Neural progenitor cell (in vitro differentiated cells): ENCODE data around the gene CAPN14. TPM values are rescaled to one million over a fixed set of nuclear protein-coding genes. Genes with fewer than 3 reads are reported as not detected.

Experiments used
- DNase-seq: peaks from one replicate; pipeline ENCODE4 v3.0.0-alpha.2; 2016; ENCODE audit warnings: low spot score
- H2AFZ ChIP-seq: fragments of 200-600 bp; sonication (generic); replicated peaks from 2 replicates; pipeline ENCODE4 v1.6.1; 2016; ENCODE audit warnings: antibody characterized with exemption
- H3F3A ChIP-seq: fragments of 200-600 bp; sonication (generic); 2 replicates; pipeline ENCODE4 v1.6.1; 2016; ENCODE audit warnings: antibody characterized with exemption, low read depth
- H3K27ac ChIP-seq: fragments of 200-600 bp; sonication (generic); 2 replicates; pipeline ENCODE4 v1.5.1; 2016; ENCODE audit warnings: mild to moderate bottlenecking
- H3K27me3 ChIP-seq: fragments of 200-600 bp; sonication (generic); 2 replicates; pipeline ENCODE4 v1.6.1; 2016; ENCODE audit warnings: mild to moderate bottlenecking, moderate library complexity
- H3K36me3 ChIP-seq: fragments of 200-600 bp; sonication (generic); 2 replicates; pipeline ENCODE4 v1.5.1; 2016
- H3K4me1 ChIP-seq: fragments of 200-600 bp; sonication (generic); 2 replicates; pipeline ENCODE4 v1.6.1; 2016; ENCODE audit warnings: mixed run types
- H3K4me2 ChIP-seq: fragments of 200-600 bp; sonication (generic); 2 replicates; pipeline ENCODE4 v1.6.1; 2016
- H3K4me3 ChIP-seq: fragments of 200-600 bp; sonication (generic); 2 replicates; pipeline ENCODE4 v1.5.1; 2016
- H3K79me2 ChIP-seq: fragments of 200-600 bp; sonication (generic); 2 replicates; pipeline ENCODE4 v1.6.1; 2016; ENCODE audit warnings: low read depth
- H3K9ac ChIP-seq: fragments of 200-600 bp; sonication (generic); 2 replicates; pipeline ENCODE4 v1.6.1; 2016
- H3K9me3 ChIP-seq: fragments of 200-600 bp; sonication (generic); 2 replicates; pipeline ENCODE4 v1.5.1; 2016; ENCODE audit warnings: low read depth
- H4K20me1 ChIP-seq: fragments of 200-600 bp; sonication (generic); 2 replicates; pipeline ENCODE4 v1.6.1; 2016; ENCODE audit warnings: low read depth
- H3K27ac Mint-ChIP-seq: 3 replicates; pipeline ENCODE4 v1.8.0; 2021; ENCODE audit warnings: mixed read lengths
- H3K27me3 Mint-ChIP-seq: 2 replicates; pipeline ENCODE4 v1.8.0; 2022; ENCODE audit warnings: low read depth, mild to moderate bottlenecking, inconsistent platforms, moderate library complexity, mixed read lengths; ENCODE audit not compliant: insufficient read depth
- H3K36me3 Mint-ChIP-seq: 3 replicates; pipeline ENCODE4 v1.8.0; 2021; ENCODE audit warnings: mixed read lengths
- H3K4me1 Mint-ChIP-seq: 3 replicates; pipeline ENCODE4 v1.8.0; 2021; ENCODE audit warnings: mixed read lengths
- H3K4me3 Mint-ChIP-seq: 3 replicates; pipeline ENCODE4 v1.8.0; 2021; ENCODE audit warnings: mild to moderate bottlenecking, moderate library complexity, mixed read lengths
- H3K9me3 Mint-ChIP-seq: 3 replicates; pipeline ENCODE4 v1.8.0; 2020; ENCODE audit warnings: mixed read lengths
- EZH2 ChIP-seq: fragments of 200-600 bp; sonication (generic); IDR thresholded peaks from 2 replicates; pipeline ENCODE4 v1.6.1; 2017; ENCODE audit warnings: antibody characterized with exemption, mild to moderate bottlenecking, moderate library complexity
- EZH2phosphoT487 ChIP-seq: fragments of 200-600 bp; sonication (generic); IDR thresholded peaks from 2 replicates; pipeline ENCODE4 v1.6.1; 2017; ENCODE audit warnings: antibody characterized with exemption
- total RNA-seq: library from RNA; depleted of rRNA; stranded (reverse); fragments of >200 nt; gene quantifications from 2 replicates; pipeline ENCODE4 v1.2.3, GENCODE V29; 2015; ENCODE audit warnings: low replicate concordance
- TF ChIP-seq, protein P1 (sequence below): fragments of 200-600 bp; sonication (generic); IDR thresholded peaks from 2 replicates; pipeline ENCODE4 v1.5.1; 2017; ENCODE audit warnings: antibody characterized with exemption, mild to moderate bottlenecking

The CAPN14 gene
- total RNA-seq, 1 donor from 2014 or later = 0.04 TPM

DNA sequence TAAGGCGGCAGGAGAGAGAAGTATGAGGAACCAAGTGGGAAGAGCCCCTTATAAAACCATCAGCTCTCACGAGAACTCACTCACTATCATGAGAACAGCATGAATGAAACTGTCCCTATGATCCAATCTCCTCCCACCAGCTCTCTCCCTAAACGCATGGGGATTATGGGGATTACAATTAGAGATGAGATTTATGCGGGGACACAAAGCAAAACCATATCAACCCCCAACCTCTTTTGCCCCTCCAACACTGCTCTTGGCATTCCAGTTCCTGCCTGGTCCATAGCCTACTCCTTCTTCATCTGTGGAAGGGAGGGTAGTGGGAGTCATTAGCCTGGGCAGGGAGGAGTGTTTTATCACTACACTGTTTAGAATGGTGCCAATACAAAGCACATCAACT lies 15.3 kb upstream of the CAPN14 start:
- H3K36me3 ChIP-seq = no peaks in the 10 kb centered on the region
- H3K27ac ChIP-seq = no peak overlapping the region
- H3K4me2 ChIP-seq = no peak overlapping the region
- TF ChIP-seq EZH2 (no peak), EZH2phosphoT487 (no peak)
- TF ChIP-seq, protein P1, sequence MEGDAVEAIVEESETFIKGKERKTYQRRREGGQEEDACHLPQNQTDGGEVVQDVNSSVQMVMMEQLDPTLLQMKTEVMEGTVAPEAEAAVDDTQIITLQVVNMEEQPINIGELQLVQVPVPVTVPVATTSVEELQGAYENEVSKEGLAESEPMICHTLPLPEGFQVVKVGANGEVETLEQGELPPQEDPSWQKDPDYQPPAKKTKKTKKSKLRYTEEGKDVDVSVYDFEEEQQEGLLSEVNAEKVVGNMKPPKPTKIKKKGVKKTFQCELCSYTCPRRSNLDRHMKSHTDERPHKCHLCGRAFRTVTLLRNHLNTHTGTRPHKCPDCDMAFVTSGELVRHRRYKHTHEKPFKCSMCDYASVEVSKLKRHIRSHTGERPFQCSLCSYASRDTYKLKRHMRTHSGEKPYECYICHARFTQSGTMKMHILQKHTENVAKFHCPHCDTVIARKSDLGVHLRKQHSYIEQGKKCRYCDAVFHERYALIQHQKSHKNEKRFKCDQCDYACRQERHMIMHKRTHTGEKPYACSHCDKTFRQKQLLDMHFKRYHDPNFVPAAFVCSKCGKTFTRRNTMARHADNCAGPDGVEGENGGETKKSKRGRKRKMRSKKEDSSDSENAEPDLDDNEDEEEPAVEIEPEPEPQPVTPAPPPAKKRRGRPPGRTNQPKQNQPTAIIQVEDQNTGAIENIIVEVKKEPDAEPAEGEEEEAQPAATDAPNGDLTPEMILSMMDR = no peak
- H3K27ac Mint-ChIP-seq = no peak overlapping the region
- H3K9me3 ChIP-seq = no peaks in the 10 kb centered on the region
- H3K4me3 ChIP-seq = no peak overlapping the region
- no peak overlapping the region for H2AFZ ChIP-seq
- H3K79me2 ChIP-seq = peaks cover 3% of the 10 kb centered on the region
- peaks cover 4% of the 10 kb centered on the region for H3K27me3 Mint-ChIP-seq
- H3K9ac ChIP-seq = no peak overlapping the region
- DNase-seq = no peak
- peaks cover 33% of the 10 kb centered on the region for H3K4me1 Mint-ChIP-seq
- H3K9me3 Mint-ChIP-seq = no peaks in the 10 kb centered on the region
- H3K36me3 Mint-ChIP-seq = no peaks in the 10 kb centered on the region
- H4K20me1 ChIP-seq = peaks cover 6% of the 10 kb centered on the region
- H3K4me1 ChIP-seq = peaks cover 10% of the 10 kb centered on the region
- no peak overlapping the region for H3K4me3 Mint-ChIP-seq
- peaks cover 9% of the 10 kb centered on the region for H3K27me3 ChIP-seq
- no peaks in the 10 kb centered on the region for H3F3A ChIP-seq

DNA sequence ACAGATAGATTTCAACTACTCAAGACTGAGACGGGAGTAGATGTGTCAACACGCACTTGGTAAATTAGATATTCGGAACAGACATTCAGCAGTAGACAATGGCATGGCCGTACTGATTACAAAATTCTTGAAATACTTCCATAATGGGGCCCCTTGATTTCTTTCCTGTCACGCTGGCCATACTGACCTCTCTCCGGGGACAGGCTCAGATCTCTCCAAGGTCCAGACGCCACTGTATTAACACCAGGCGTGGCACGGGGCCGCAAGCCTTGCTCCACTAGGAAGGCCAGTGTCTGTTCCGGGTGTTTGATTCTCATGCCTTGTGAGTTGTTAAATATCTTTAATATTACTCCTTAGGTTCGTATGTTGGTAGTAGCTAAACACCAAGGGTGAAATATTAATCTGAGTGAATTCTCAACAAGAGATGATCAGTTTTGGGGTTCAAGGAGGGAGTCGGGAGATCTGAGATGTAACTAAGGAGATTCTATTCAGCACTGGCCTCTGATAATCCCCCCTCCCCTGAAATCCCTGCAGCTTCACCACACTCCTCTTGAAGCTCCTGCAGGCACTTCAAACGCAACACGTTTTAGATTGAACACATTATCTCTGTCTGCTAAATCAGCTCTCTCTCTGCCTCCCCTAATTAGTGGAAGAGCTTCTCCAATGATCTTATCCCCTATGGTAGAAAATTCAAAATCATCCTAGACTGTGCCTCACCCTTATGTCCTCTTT lies 14.4 kb upstream of the CAPN14 start:
- Histone ChIP-seq H4K20me1 (peaks cover 6% of the 10 kb centered on the region), H2AFZ (no peak overlapping the region), H3K27me3 (peaks cover 9% of the 10 kb centered on the region), H3F3A (no peaks in the 10 kb centered on the region), H3K36me3 (no peaks in the 10 kb centered on the region), H3K4me1 (peaks cover 10% of the 10 kb centered on the region), H3K4me2 (no peak overlapping the region), H3K27ac (no peak overlapping the region), H3K4me3 (no peak overlapping the region), H3K9ac (no peak overlapping the region), H3K79me2 (no peaks in the 10 kb centered on the region), H3K9me3 (no peaks in the 10 kb centered on the region)
- no peak overlapping the region for H3K4me3 Mint-ChIP-seq
- no peak overlapping the region for H3K27ac Mint-ChIP-seq
- peaks cover 9% of the 10 kb centered on the region for H3K27me3 Mint-ChIP-seq
- no peak for DNase-seq
- peaks cover 33% of the 10 kb centered on the region for H3K4me1 Mint-ChIP-seq
- H3K36me3 Mint-ChIP-seq = no peaks in the 10 kb centered on the region
- H3K9me3 Mint-ChIP-seq = no peaks in the 10 kb centered on the region
- TF ChIP-seq, protein P1 = no peak
- TF ChIP-seq EZH2phosphoT487 (no peak), EZH2 (no peak)

DNA sequence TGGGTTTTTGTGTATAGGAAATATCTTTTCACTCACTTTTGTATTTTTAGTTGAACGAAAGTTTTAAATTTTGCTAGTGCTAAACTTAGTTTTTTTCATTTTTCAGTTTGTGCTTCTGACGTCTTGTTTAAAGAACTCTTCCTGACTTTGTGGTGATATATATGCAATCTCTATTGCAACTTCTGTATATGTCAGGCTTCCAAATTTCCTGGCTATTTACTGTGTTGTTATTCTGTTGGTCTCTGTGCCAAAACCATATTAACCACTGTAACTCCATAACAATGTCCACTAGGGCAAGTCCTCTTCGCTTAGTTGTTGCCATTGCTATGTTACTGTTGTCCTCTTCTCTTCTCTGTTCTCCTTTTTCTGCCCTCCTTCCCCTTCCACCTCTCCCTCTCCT lies 13.4 kb upstream of the CAPN14 start:
- Mint-ChIP-seq H3K36me3 (no peaks in the 10 kb centered on the region), H3K9me3 (no peaks in the 10 kb centered on the region), H3K27ac (no peak overlapping the region), H3K4me1 (peaks cover 31% of the 10 kb centered on the region), H3K27me3 (peaks cover 9% of the 10 kb centered on the region), H3K4me3 (no peak overlapping the region)
- Histone ChIP-seq H3K36me3 (no peaks in the 10 kb centered on the region), H3K27me3 (peaks cover 9% of the 10 kb centered on the region), H3K79me2 (no peaks in the 10 kb centered on the region), H3F3A (no peaks in the 10 kb centered on the region), H2AFZ (no peak overlapping the region), H3K4me2 (no peak overlapping the region), H4K20me1 (peaks cover 1% of the 10 kb centered on the region), H3K9ac (no peak overlapping the region), H3K27ac (no peak overlapping the region), H3K4me1 (peaks cover 10% of the 10 kb centered on the region), H3K9me3 (no peaks in the 10 kb centered on the region), H3K4me3 (no peak overlapping the region)
- no peak for TF ChIP-seq EZH2
- DNase-seq = no peak

DNA sequence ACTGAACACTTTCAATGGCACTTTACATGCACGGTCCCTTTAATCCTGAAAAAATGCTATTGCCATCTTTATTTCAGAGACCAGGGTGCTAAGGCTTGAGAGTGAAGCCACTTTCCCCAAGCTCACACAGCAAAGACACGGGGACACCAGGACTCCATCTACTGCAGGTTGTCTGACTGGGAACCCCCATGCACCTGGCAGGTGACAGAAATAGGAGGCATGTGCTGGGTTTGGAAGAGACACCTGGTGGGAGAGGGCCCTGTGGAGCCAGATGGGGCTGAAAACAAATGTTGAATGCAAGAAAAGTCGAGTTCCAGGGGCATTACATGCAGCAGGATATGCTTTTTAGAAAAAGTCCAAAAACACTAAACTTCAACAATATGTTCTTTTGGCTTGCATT lies 11.4 kb upstream of the CAPN14 start:
- H3K4me2 ChIP-seq = no peak overlapping the region
- H3K27me3 ChIP-seq = no peaks in the 10 kb centered on the region
- no peak overlapping the region for H3K4me3 ChIP-seq
- no peak overlapping the region for H2AFZ ChIP-seq
- no peak overlapping the region for H3K9ac ChIP-seq
- no peaks in the 10 kb centered on the region for H3K9me3 Mint-ChIP-seq
- no peaks in the 10 kb centered on the region for H3K9me3 ChIP-seq
- H3F3A ChIP-seq = no peaks in the 10 kb centered on the region
- H4K20me1 ChIP-seq = no peaks in the 10 kb centered on the region
- H3K27ac ChIP-seq = no peak overlapping the region
- H3K4me1 Mint-ChIP-seq = peaks cover 20% of the 10 kb centered on the region
- H3K36me3 Mint-ChIP-seq = no peaks in the 10 kb centered on the region
- H3K27me3 Mint-ChIP-seq = peaks cover 7% of the 10 kb centered on the region
- H3K79me2 ChIP-seq = no peaks in the 10 kb centered on the region
- no peak for DNase-seq
- H3K36me3 ChIP-seq = no peaks in the 10 kb centered on the region
- no peak for TF ChIP-seq EZH2
- TF ChIP-seq, protein P1 = no peak
- TF ChIP-seq EZH2phosphoT487 = no peak
- H3K27ac Mint-ChIP-seq = no peak overlapping the region
- no peak overlapping the region for H3K4me3 Mint-ChIP-seq
- peaks cover 3% of the 10 kb centered on the region for H3K4me1 ChIP-seq
